ENCODE measurements around the gene MICU1. TPM values are rescaled to one million over a fixed set of nuclear protein-coding genes. Genes with fewer than 3 reads are reported as not detected.
A peak's percentile ranks its signal among the peaks of the same experiment; 100 is the strongest.

Gene MICU1
- total RNA-seq, 1 experiment from 2014 or later, result 46.9 TPM

DNA sequence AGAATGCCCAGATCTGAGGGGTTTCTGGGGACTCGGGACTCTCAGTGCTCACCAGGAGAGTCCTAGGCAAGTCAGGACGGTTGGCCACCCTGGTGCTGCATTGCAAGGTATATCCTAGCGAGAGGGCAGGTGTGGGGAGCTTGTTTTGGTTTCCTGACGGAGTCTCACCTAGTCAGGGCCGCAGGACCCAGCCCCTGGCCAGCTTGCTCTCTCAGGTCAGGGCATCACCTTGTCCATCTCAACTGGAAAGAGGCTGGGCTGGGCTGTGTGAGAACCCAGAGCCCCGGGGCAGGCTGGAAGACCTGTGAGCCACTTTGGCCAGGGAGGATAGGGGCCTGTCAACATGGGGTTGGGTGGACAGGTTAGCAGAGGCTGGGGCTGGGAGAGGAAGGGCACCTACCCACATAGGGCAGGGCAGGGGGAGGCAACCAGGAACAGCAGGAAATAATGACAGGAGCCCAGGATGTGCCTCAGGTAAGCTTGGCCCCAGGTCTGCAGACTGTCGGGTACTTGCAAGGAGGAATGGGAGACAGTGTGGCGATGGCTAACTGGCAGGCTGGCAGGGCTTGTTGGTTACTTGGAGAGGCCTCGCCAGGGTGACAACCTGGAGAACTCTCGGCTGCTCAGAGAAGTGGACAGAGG is 302.6 kb downstream of the MICU1 start:
- POLR2A ChIA-PET, result no interaction called here
- H3K4me1 ChIP-seq (ENCODE audit: control insufficient read depth, insufficient read depth, low read length), result peaks cover 81% of the 10 kb centered on the region

DNA sequence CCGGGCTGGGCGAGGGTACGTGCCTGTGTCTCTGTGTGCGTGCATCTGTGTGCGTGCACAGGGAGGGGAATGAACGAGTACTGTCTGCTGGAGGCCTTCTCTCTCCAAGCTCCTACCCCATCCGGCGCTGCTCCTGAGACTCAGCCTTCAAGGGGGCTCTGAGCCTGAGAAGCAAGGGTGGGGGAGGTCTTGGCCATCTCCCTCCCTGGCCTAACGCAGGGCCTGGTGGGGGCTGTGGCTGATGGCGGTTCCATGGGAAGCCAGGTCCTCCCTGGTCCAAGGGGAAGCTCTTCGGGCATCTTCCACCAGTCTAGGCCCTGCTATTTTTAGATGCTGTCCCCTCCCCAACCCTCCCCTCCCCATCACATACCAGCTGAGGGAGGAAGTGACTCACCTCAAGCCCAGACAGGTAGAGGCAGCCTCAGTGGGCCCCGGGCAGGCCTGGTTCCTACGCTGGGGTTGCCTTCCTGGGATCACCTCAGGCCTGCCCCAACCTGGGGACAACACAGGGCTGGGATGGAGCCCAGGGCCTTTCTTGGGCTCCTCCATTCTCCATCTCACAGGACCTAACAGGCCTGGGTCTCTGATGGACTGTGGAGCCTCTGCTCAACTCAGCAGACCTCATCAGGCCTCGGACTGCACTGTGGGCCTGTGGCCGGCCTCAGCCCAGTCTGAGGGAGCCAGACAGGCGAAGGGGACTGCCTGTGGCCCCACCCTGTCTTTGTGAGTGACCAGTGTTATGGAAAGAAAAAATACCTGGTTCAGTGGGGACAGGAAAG is 303.4 kb downstream of the MICU1 start:
- intact Hi-C loops (cut with micrococcal nuclease; ENCODE audit: unreplicated experiment), result no loop called here
- DNase-seq (ENCODE audit: low read depth, low spot score) (no peak), ATAC-seq (no peak)
- Histone ChIP-seq H3K4me1 (ENCODE audit: control insufficient read depth, insufficient read depth, low read length) (peaks cover 79% of the 10 kb centered on the region), H3K27me3 (ENCODE audit: control insufficient read depth, insufficient read depth, low read length) (no peaks in the 10 kb centered on the region), H3K9me3 (ENCODE audit: control insufficient read depth, insufficient read depth, low read depth, low read length) (no peaks in the 10 kb centered on the region), H3K4me3 (ENCODE audit: low read depth in 2 of 2, low read length in 2 of 2) (no peak overlapping the region), H3K36me3 (ENCODE audit: control insufficient read depth, insufficient read depth, low read length) (no peaks in the 10 kb centered on the region), H3K27ac (ENCODE audit: low read length) (peak overlapping the region; percentile 89)
- CTCF ChIA-PET, result no interaction called here
- POLR2A ChIA-PET, result no interaction called here
- in situ Hi-C loops (cut with HindIII; ENCODE audit: low pct_unique_long_range_greater_than_20kb, low sequenced_read_pairs), result loop anchor here (25.0 kb wide), 1 partner anchor 360 kb away; the partner anchor contains the start of gene CHST3
- TF ChIP-seq, protein P1, sequence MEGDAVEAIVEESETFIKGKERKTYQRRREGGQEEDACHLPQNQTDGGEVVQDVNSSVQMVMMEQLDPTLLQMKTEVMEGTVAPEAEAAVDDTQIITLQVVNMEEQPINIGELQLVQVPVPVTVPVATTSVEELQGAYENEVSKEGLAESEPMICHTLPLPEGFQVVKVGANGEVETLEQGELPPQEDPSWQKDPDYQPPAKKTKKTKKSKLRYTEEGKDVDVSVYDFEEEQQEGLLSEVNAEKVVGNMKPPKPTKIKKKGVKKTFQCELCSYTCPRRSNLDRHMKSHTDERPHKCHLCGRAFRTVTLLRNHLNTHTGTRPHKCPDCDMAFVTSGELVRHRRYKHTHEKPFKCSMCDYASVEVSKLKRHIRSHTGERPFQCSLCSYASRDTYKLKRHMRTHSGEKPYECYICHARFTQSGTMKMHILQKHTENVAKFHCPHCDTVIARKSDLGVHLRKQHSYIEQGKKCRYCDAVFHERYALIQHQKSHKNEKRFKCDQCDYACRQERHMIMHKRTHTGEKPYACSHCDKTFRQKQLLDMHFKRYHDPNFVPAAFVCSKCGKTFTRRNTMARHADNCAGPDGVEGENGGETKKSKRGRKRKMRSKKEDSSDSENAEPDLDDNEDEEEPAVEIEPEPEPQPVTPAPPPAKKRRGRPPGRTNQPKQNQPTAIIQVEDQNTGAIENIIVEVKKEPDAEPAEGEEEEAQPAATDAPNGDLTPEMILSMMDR (IDR thresholded peaks at IDR 0.05), result no peak
- TF ChIP-seq TCF7L2 (IDR thresholded peaks at IDR 0.05; ENCODE audit: low read depth, low read length), result no peak
- TF ChIP-seq, protein P2, sequence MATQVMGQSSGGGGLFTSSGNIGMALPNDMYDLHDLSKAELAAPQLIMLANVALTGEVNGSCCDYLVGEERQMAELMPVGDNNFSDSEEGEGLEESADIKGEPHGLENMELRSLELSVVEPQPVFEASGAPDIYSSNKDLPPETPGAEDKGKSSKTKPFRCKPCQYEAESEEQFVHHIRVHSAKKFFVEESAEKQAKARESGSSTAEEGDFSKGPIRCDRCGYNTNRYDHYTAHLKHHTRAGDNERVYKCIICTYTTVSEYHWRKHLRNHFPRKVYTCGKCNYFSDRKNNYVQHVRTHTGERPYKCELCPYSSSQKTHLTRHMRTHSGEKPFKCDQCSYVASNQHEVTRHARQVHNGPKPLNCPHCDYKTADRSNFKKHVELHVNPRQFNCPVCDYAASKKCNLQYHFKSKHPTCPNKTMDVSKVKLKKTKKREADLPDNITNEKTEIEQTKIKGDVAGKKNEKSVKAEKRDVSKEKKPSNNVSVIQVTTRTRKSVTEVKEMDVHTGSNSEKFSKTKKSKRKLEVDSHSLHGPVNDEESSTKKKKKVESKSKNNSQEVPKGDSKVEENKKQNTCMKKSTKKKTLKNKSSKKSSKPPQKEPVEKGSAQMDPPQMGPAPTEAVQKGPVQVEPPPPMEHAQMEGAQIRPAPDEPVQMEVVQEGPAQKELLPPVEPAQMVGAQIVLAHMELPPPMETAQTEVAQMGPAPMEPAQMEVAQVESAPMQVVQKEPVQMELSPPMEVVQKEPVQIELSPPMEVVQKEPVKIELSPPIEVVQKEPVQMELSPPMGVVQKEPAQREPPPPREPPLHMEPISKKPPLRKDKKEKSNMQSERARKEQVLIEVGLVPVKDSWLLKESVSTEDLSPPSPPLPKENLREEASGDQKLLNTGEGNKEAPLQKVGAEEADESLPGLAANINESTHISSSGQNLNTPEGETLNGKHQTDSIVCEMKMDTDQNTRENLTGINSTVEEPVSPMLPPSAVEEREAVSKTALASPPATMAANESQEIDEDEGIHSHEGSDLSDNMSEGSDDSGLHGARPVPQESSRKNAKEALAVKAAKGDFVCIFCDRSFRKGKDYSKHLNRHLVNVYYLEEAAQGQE (IDR thresholded peaks at IDR 0.05; ENCODE audit: insufficient read depth in 1 of 2, low read depth in 2 of 2, low read length in 1 of 2), result no peak
- no peak for TF ChIP-seq POLR2AphosphoS5 (IDR thresholded peaks at IDR 0.05; ENCODE audit: low read depth, low read length)
- no peak for TF ChIP-seq SIN3A (IDR thresholded peaks at IDR 0.05; ENCODE audit: borderline replicate concordance, insufficient read depth, low read depth, low read length)
- BruUV-seq (replicated peaks), result no TSS peak

More for the DNA sequence above, 302.6 kb downstream of the MICU1 start:
- no peaks in the 10 kb centered on the region for H3K9me3 ChIP-seq (ENCODE audit: control insufficient read depth, insufficient read depth, low read depth, low read length)
- intact Hi-C loops (cut with micrococcal nuclease; ENCODE audit: unreplicated experiment), result no loop called here
- ATAC-seq (no peak), DNase-seq (ENCODE audit: low read depth, low spot score) (no peak)
- H3K4me3 ChIP-seq (ENCODE audit: low read depth in 2 of 2, low read length in 2 of 2), result no peak overlapping the region
- no TSS peak for BruUV-seq (replicated peaks)
- in situ Hi-C loops (cut with HindIII; ENCODE audit: low pct_unique_long_range_greater_than_20kb, low sequenced_read_pairs), result loop anchor here (25.0 kb wide), 1 partner anchor 361 kb away; the partner anchor contains the start of gene CHST3
- no peaks in the 10 kb centered on the region for H3K27me3 ChIP-seq (ENCODE audit: control insufficient read depth, insufficient read depth, low read length)
- TF ChIP-seq TCF7L2 (IDR thresholded peaks at IDR 0.05; ENCODE audit: low read depth, low read length) (no peak), POLR2AphosphoS5 (IDR thresholded peaks at IDR 0.05; ENCODE audit: low read depth, low read length) (no peak)
- CTCF ChIA-PET, result no interaction called here
- no peaks in the 10 kb centered on the region for H3K36me3 ChIP-seq (ENCODE audit: control insufficient read depth, insufficient read depth, low read length)
- H3K27ac ChIP-seq (ENCODE audit: low read length), result peak overlapping the region; percentile 89

DNA sequence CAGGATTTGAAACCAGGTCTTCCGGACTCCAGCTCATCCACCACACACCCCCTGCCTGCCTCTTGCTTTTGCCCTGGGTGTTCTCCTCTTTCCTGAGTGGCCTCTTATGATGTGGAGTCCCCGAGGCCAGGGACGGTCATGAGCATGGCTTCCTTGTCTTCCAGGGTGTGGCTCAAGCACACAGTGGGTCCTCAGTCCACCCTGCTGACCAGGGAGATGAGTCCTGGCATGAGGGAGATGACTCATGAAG is 303.9 kb downstream of the MICU1 start:
- in situ Hi-C loops (cut with HindIII; ENCODE audit: low pct_unique_long_range_greater_than_20kb, low sequenced_read_pairs) (loop anchor here (25.0 kb wide), 1 partner anchor 360 kb away; the partner anchor contains the start of gene CHST3), intact Hi-C loops (cut with micrococcal nuclease; ENCODE audit: unreplicated experiment) (no loop called here)
- Histone ChIP-seq H3K9me3 (ENCODE audit: control insufficient read depth, insufficient read depth, low read depth, low read length) (no peaks in the 10 kb centered on the region), H3K27ac (ENCODE audit: low read length) (peak overlapping the region; percentile 89), H3K36me3 (ENCODE audit: control insufficient read depth, insufficient read depth, low read length) (no peaks in the 10 kb centered on the region), H3K4me1 (ENCODE audit: control insufficient read depth, insufficient read depth, low read length) (peaks cover 82% of the 10 kb centered on the region), H3K27me3 (ENCODE audit: control insufficient read depth, insufficient read depth, low read length) (no peaks in the 10 kb centered on the region), H3K4me3 (ENCODE audit: low read depth in 2 of 2, low read length in 2 of 2) (no peak overlapping the region)
- CTCF ChIA-PET, result interaction anchor here (1.0 kb wide), 1 partner anchor 273 kb away, joined by 3 read pairs; no protein-coding TSS in a partner anchor
- BruUV-seq (replicated peaks), result no TSS peak
- ATAC-seq (no peak), DNase-seq (ENCODE audit: low read depth, low spot score) (no peak)
- no peak for TF ChIP-seq SIN3A (IDR thresholded peaks at IDR 0.05; ENCODE audit: borderline replicate concordance, insufficient read depth, low read depth, low read length)
- TF ChIP-seq, protein P1 (IDR thresholded peaks at IDR 0.05), result no peak
- TF ChIP-seq POLR2AphosphoS5 (IDR thresholded peaks at IDR 0.05; ENCODE audit: low read depth, low read length), result no peak
- no peak for TF ChIP-seq TCF7L2 (IDR thresholded peaks at IDR 0.05; ENCODE audit: low read depth, low read length)
- TF ChIP-seq, protein P2 (IDR thresholded peaks at IDR 0.05; ENCODE audit: insufficient read depth in 1 of 2, low read depth in 2 of 2, low read length in 1 of 2), result no peak
- POLR2A ChIA-PET, result no interaction called here
